22Rv1 (cell line): ENCODE data around the gene TTBK1.

Source experiments
- ZFX ChIP-seq: fragments of 450-650 bp; IDR thresholded peaks from 2 replicates; pipeline ENCODE4 v1.6.1; 2017; ENCODE audit warnings: antibody characterized with exemption, borderline replicate concordance
- TF ChIP-seq, protein P1 (sequence below): fragments of 450-650 bp; IDR thresholded peaks from 2 replicates; pipeline ENCODE4 v1.5.1; 2017; ENCODE audit warnings: mild to moderate bottlenecking

DNA sequence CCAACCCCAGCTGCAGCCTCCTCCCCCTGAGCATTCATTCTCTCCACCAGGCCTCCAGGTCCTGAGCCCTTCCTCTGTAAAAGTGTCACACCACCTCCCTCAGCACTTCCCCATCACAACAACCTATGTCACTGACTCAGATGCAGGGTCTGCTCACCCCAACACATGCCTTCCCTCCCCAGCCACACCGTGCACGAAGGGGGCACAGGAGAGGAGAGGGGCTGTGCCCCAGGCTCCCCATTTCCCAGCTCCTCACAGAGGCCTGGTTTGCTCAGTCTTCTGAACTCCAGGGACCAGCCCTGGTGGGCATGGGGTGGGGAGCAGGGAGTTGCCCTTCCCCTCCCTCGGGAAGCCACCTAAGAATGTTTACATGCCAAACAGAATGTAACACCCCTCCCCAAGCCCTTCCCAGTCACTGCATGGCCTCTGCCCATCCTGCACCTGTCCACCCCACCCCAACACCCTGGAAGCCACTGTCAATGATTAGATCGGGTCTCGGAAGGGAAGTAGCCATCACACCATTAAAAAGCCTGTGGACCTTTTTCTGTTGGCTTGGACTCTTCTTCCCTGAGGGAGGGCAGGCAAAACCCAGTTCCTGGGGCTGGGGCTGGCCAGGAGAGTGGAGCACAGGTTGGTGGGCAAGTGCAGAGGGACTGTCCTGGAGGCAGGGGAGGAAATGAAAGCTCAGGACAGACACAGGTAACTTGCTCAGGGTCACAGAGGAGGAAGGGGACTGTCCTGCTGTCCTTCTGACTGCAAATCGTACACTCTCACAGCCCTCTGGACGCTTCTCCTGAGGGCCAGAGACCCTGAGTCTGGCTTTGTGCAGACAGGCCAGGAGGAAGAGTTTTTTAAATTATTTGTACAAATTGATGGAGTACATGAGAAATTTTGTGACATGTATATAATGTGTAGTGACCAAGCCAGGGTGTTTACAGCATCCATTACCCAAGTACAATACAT is 44.7 kb downstream of the TTBK1 start:
- TF ChIP-seq, protein P1, sequence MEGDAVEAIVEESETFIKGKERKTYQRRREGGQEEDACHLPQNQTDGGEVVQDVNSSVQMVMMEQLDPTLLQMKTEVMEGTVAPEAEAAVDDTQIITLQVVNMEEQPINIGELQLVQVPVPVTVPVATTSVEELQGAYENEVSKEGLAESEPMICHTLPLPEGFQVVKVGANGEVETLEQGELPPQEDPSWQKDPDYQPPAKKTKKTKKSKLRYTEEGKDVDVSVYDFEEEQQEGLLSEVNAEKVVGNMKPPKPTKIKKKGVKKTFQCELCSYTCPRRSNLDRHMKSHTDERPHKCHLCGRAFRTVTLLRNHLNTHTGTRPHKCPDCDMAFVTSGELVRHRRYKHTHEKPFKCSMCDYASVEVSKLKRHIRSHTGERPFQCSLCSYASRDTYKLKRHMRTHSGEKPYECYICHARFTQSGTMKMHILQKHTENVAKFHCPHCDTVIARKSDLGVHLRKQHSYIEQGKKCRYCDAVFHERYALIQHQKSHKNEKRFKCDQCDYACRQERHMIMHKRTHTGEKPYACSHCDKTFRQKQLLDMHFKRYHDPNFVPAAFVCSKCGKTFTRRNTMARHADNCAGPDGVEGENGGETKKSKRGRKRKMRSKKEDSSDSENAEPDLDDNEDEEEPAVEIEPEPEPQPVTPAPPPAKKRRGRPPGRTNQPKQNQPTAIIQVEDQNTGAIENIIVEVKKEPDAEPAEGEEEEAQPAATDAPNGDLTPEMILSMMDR: no peak
- TF ChIP-seq ZFX: no peak
